HG03135 (cell line): Measurements from ENCODE around the gene MAD1L1.

Experiments used
- ATAC-seq: cut with Tn5 transposase; IDR thresholded peaks from one replicate; pipeline ENCODE4 v1.9.1; 2021; ENCODE audit warnings: mild to moderate bottlenecking, moderate library complexity; ENCODE audit not compliant: unreplicated experiment

Gene MAD1L1

DNA sequence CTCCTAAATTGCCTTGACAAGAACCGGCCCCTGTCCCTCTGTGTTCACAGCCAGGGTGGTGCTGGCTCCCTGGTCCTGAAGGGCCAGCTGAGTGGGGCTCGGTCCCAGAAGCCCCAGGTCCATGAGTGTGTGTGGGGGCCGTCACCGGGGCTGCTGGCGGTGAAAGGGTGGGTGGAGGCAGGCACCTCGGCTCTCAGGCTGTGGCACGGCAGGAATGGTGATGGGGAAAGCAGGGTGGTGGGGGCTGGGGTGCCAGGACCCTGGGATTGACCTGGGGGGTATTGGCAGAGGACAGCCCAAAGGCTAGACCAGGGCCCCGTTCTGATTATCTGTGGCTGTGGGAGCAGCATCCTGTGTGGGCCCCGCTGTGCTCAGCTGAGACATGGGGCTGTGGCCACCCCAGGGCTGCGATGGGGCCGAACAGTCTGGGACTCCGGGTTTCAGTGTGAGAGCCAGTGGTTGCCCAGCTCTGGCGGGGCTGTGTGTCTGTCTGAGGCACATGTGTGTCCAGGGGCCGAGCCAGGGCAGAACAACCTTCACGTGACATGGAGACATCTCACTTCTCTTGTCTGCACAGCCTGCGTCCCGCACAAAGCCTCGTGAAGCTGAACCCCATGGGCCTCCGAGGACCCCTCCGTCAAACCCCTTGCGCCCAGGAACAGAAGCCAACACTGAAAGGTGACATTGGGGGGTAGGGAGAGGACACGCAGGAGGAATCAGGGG lies 418.5 kb downstream of the MAD1L1 start:
- ATAC-seq, result no peak

DNA sequence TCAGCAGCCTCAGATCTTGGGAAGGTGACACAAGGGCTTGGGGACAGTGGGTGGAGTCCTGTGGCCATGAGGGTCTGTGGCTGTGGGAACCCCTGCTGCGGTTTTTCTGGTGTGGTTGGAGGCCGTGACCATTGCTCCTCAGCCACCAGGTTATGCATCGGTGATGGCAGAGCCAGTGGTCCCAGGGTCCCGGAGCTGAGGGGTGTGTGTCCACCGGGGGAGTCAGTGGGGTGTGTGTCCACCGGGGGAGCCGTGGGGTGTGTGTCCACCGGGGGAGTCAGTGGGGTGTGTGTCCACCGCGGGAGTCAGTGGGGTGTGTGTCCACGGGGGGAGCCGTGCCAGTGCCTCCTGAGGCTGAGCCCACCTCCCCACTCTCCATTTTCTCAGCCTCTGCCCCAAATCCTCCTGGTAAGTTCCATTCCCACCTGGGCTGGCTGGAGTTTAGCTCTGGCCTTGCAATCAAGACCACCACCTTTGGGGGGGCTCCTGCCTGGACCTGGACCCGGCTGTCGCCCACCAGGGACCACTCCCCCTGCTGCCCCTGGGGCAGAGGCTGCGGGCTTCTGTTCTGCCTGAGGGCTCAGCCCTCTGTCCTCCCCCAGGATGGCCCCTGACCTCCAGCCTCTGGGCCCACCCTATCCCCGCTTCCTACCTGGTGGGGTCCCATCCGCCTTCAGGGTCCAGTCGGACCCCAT lies 419.2 kb downstream of the MAD1L1 start:
- no peak for ATAC-seq

DNA sequence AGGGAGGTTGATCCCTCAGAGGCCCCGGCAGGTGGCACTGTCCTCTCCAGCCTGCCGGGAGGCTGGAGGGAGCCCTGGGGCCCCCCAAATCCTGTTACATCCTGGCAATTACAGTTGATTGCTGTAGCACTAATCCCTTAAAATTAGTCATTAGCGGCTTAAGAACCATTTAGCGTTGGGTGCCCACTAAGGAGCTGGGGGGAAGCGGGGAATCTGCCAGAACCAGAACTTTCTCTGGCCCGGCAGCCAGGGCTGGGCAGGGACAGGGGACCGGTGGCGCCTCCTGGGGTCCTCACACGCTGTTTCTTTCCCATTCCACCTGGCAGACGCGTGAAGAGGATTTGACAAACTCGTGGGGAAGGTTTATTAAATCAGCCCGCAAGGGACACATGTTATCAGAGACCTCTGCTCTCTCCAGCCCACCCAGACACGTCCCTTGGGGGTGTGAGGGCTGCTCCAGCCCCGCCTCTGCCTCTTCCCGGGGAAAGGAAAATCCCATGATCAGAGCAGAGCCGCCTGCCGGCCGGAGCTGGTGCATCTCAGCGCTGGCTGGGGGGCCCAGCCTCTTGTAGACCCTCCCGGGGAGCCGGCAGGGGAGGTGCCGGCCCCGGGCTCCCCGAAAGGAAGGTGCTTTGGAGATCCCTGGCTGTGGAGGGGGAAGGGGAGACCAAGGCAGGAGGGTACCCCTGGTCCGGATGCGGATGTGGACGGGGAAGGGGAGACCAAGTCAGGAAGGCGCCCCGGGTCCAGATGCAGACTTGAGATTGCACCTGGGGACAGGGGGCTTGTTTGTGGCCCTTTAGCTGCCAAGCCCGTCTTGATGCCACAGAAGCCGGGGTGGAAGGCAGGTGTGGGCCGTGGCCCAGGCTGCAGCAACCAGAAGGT lies 420.0 kb downstream of the MAD1L1 start:
- ATAC-seq, result no peak

DNA sequence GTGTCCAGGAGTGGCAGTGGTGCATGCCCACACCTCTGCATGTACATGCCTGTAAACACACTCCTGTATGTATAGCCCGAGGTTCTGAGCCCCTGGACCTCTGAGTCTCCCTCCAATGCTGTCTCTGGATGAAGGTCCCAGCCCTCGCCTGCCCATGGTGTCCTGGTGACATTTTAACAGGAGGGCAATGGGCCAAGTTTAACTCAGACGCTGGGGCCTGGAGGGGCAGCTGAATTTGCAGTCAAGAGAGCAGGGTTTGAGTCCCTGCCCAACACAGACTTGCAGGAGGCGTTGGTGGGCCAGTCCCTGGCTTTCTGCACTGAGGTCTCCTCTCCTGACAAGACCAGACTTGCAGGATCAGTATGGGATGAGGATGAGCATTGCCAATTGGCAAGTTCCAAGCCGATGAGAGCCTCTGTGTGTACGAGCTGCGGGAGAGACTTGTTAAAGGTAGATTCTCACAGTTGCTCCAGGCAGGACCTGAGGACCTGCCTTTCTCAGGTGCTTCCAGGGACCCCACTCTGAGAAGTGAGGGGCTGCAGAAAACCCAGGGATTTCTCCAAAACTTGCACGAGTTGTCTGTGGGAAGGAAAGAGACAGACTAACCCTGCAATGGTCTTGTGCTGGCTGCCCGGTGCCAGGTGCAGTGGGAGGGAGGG lies 420.8 kb downstream of the MAD1L1 start:
- no peak for ATAC-seq

DNA sequence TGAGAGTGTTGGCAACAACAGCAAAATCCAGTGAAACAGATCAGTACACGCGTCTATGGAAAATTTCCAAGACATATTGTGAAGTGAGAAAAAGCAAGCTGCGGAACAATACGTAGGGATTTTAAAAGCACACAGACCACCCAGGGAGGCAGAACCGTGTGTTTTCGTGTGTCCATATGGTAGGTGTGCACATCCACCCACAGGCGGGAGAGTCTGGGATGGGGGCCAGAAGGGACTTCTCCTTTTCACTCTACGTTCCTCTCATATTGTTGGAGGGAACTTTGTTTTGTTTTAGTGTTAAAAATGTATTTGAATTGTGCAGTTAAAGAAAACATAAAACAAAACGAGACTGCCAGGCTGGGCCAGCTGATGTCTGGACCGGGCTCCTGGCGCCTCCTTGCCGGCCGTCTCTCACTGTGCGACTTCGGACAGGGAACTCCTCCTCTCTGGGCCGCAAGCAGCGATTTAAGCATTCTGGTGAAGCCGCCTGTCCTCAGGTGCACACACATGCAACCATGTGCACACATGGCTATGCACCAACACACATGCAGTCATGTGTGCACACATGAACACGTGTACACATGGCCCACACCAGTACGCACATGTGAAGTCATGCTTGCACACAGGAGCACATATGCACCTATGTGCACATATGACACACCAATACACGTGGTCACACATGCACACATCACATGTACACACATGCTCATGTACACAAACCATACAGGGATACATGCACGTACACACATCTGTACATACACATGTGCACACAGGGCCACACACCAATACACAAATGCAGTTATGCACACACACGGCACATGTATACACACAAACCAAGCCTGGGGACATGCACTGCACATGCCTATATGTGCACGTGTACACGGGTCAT lies 421.5 kb downstream of the MAD1L1 start:
- ATAC-seq, result no peak

DNA sequence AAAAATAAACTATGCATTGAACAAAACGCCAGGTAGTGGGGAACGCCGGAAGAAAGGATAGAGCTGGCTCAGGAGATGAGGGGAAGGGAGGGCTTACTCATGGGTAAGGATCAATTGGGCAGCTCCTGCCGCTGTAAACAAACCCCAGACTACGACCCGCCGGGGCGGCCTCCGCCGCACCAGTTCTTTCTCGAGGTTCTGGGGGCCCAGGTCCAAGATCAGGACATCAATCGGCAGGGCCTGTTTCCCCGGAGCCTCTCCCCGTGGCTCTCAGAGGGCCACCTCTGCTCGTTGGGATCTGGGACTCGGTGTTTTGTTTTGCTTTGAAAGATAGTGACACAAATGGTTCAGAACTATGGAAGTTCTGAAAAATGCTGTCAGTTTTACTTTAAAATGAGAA lies 422.2 kb downstream of the MAD1L1 start:
- no peak for ATAC-seq

DNA sequence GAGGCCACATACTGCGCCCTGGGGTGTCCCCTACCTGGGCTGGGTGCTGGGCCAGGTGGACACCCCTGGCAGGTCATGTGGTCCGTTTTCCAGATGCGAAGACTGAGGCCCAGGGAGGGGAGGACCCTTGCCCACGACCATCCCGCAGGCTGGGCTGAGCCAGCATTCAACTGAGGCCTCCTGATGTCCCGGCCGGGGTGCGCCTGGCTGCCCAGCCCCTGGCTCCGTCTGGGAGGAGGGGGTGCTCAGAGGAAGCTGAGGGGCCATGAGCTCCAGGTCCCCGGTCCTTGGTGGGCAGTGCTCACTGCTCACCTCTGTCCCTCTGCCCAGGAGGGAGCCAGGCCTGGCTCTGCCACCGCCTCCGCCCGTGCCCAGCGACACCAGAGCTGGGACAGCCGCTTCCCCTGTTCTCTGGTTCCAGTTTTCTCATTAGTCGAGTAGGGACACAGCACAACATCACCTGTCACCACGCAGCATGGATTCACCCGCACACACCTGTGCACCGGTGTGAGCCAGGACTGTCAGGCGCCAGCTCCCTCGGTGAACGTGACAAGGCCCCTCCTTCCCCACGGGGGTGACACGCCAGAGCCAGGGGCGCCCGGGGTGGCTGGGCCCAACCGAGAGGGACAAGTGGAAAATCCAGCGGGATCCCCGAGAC lies 423.0 kb downstream of the MAD1L1 start:
- ATAC-seq, result no peak

DNA sequence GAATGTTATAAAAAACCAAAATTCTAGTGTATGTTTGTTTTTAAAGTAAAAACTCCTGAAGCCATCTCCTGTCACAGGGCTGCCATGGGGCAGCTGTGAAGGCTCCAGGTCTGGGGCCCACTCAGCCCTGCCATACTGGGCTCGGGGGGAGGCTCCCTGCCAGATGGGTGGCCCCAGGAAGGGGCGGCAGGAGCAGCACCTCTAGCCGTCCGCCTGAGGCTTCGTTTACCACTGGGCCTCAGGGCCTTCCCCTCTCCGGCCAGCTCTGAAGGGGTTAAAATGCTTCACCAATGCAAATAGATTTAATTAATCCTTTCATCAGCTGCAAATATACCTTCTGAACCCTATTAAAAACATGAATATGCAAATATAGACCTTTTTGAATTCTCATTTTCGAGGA lies 423.7 kb downstream of the MAD1L1 start:
- no peak for ATAC-seq

DNA sequence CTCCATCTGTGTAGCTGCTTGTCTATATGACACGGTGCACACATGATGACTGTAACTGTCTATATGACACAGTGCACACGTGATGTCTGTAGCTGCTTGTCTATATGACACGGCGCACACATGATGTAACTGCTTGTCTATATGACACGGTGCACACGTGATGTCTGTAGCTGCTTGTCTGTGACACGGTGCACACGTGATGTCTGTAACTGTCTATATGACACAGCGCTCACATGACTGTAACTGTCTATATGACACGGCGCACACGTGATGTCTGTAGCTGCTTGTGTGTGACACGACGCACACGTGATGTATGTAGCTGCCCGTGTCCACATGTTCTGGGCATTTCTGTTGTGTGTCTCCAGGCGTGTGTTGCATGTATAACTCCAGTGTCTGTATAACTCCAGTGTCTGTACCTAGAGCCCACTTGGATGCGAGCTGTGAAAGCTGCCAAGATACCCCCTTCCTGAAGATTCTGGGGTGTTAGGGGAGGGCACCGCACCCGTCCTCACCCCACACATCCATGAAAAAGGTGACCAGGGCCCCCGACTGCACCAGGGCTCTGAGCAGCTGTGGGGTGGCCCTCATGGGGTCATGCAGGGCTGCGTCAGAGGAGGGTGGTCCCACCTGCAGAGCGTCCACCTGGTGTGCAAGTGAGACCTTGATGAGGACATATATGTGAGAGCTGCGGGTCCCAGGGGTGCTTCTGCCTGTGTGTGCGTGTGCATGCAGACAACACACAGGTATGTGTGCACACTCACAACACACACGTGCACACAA lies 424.7 kb downstream of the MAD1L1 start:
- ATAC-seq, result no peak

DNA sequence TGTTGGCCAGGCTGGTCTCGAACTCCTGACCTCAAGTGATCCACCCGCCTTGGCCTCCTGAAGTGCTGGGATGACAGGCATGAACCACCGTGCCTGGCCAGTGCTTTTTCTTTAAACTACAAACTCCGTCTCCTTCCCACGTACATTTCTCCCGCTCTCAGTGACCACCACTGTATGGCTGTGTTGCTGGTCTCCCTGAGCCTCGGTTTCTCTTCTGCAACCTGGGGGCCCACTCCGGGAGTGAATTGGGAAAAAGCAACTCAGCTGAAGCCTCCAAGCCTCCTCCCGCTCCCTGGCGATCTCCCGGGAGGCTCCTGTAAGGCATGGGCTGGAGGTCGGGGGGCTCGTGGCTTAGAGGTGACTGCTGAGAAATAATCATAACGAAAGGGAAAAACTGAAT lies 426.4 kb downstream of the MAD1L1 start:
- ATAC-seq, result no peak

DNA sequence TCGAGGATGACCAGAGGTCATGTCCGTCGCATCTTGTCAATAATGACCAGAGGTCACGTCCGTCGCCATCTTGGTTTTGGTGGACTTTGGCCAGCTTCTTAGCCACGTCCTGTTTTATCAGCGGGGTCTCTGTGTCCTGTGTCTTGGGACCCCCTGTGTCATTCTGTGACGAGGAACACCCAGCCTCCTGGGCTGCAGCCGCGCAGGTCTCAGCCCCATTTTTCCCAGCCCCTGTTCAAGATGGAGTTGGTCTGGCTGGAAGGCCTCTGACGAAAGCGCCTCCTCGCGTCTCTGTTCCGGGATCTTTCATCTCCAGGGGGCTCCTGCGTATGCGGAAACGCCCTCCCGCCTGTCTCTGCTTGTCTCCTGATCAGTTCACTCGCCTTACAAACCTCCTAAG lies 428.4 kb downstream of the MAD1L1 start:
- no peak for ATAC-seq

DNA sequence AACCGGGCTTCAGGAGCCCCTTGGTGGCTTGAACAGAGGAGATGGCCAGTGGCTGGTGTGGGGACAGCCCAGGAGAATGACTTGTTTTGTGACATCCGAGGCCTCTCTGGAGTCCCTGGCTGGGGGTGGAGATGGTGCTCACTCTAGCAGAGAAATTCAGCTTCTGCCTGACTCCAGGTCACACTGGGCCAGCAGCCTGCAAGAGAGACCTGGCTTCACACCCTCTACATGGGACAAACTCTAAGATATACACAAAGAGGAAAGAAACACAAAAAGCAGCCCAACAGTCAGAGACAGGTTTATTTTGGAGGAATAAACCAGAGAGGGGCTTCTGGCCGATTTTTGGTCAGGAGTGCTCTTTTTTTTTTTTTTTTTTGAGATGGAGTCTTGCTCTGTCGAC lies 429.8 kb downstream of the MAD1L1 start:
- no peak for ATAC-seq

DNA sequence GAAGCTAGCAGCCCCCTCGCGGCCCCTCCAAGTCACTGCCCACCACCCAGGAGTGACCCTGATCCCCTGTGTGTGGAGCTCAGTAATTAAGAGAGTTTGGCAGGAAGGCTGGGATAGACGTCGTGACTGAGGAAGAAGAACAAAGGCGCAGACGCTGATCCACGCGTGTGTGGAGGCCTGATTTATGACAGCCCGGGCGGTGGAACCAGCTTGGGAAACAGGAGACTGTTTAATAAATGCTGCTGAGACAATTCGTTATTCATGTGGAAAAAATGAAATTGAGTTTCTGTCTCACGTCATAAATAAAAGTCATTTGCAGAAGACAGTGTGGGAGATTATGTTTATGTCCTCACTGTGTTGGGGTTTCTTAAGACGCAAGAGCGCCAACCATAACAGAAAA lies 431.8 kb downstream of the MAD1L1 start:
- ATAC-seq, result no peak

DNA sequence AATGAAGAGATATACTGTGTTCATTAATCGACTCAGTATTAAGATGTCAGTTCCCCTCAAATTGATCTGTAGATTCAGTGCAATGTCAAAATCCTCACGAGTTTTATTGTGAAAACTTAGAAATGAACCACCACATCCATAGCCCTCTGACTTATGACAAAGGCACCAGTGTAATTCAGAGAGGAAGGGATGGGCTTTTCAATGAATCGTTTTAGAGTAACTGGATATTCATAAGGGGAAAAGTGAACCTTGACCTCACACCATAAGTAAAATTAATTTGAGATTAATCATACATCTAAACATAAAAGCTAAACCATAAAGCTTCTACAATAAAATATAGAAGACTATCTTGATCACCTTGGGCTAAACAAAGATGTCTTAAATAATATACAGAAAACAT lies 434.6 kb downstream of the MAD1L1 start:
- ATAC-seq, result no peak

DNA sequence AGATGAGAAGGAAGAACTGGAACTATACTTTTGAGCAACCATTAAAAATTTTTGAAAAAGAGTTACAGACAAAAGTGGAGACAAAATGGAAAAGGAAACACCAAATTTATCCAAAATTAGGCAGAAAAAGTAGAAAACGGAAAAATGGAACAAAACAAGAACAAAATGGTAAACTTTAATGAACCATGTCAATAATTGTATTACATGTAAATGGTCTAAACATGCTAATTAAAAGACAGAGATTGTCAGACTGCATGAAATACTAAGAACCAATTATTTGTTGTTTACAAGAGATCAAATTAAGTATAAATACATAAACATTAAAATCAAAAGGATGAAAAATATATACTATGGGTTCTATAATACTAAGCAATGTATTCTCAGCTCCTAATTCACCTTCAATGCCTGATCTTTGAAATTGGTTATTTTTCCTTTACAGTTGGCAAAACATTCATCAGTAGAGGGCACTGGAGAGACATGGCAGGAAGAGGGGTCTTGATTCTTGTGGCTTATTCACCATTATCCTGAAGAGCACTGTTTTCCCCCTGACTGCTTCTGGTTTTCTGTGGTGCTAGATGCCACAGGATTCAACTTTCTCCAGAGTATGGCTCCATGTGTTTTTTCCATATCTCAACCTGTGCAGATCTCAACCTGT lies 437.7 kb downstream of the MAD1L1 start:
- ATAC-seq, result no peak

DNA sequence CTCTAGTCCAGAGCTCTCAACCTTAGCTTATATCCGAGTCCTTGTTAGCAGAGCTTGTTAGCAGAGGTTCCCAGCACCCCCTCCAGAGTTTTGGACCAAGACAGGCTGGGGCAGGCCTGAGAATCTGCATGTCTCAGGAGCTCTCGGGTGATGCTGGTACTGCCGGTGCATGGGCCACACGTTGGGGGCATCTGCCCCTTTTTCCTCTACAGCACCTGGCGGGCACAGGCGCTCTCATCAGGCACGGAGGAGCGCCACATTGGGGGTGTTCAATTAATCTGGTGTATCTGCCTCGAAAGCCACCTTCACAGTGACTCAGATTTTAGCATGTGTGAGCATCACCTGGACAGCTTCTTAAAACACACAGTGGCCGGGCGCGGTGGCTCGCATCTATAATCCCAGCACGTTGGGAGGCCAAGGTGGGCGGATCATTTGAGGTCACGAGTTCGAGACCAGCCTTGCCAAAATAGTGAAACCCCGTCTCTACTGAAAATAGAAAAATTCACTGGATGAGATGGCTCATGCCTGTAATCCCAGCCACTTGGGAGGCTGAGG lies 445.0 kb downstream of the MAD1L1 start:
- ATAC-seq, result no peak

DNA sequence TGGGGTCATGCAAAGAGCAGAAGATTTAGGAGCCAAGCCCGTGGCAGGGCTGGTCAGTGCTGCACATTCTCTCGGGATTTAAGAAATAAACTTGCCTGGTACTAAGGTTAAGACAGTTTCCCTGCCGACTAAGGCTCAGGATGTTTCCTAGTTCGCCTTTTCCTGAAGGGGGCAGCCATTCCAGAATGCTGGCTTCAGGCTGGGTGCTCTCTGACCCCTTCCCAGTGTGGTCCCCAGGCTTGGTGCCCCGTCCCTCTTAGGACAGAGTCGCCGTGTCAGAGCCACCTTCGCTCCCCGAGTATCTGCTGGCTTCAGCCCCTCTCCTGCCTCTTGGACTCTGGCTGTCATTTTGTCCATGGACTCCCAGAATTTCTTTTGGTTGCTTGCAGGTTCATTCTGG lies 445.5 kb downstream of the MAD1L1 start:
- no peak for ATAC-seq

DNA sequence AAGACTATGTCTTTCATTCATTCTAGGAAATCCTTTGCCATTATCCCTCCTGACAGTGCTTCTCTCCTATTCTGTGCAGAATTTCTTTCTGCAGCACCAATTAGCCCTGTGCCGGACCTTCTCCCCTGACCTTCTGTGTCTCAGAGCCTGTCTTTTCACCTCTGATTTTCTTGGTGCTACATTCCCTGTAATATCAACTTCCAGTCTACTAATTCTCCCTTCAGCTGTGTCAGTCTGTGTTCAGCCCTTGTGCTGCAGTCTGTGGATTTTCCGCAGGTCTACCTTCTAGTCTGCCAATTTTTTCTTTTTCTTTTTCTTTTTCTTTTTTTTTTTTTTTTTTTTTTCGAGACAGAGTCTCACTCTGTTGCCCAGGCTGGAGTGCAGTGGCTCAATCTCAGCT lies 446.9 kb downstream of the MAD1L1 start:
- ATAC-seq, result no peak
